ENCODE measurements around the gene HMCES. TPM values are rescaled to one million over a fixed set of nuclear protein-coding genes. Genes with fewer than 3 reads are reported as not detected.

Gene HMCES
- total and polyA plus RNA-seq, 2 of the 13 experiments (the other 11 are each of a cell fraction or from before 2014, with no cell fraction given) = 16.1 to 37.5 TPM

DNA sequence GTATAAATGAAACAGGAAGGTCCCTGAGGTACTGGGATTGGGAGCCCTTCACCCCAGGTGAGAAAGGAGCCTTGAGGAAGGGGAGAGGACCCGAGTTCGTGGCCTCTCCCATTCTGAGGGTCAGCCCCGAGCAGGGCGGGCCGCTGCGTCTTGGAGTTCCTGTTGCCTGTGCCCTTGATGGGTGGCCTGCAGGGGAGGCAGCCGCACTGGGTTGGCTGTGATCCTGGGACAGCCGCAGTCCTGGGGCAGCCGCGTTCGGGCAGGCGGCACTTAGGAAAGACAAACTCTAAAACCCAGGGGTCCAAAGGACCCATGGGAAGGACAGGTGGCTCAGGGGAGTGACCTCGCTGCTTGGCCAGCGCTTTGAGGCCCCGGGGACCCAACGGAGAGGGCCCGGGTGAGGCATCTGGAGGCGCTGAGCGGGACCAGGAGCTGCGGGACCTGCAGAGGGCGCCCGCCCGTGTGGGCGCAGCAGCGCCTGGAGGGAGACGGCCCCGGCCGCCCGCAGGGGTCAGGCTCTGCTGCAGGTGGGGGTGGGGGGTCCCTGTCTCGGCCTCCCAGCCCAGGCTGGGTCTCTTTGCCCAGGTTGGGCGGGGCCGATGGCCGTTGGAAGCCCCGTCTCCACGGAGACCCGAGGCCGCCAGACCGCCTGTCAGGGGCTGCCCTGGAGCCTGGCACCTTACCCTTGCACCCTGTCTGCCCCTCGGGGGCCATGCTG is 65.1 kb downstream of the HMCES start (continued):
- TF ChIP-seq ZNF556 (CRISPR knock-in tag; IDR thresholded peaks at IDR 0.05; ENCODE audit: borderline replicate concordance) (no peak), TEAD3 (CRISPR knock-in tag; optimal IDR thresholded peaks at IDR 0.05; ENCODE audit: borderline replicate concordance) (no peak), SYNCRIP (IDR thresholded peaks at IDR 0.05; ENCODE audit: insufficient read depth, low read depth, low read length) (no peak), ZIK1 (CRISPR knock-in tag; IDR thresholded peaks at IDR 0.05; ENCODE audit: borderline replicate concordance, low read depth) (no peak), ISX (CRISPR knock-in tag; conservative IDR thresholded peaks at IDR 0.05) (no peak), SP1 (IDR thresholded peaks at IDR 0.05) (no peak), SP1 (CRISPR knock-in tag; IDR thresholded peaks at IDR 0.05) (no peak), ASH2L (IDR thresholded peaks at IDR 0.05; ENCODE audit: insufficient read length, low read depth, low read length) (peak; percentile 25), FOXM1 (CRISPR knock-in tag; IDR thresholded peaks at IDR 0.05) (no peak), TBX3 (IDR thresholded peaks at IDR 0.05; ENCODE audit: borderline replicate concordance) (no peak), HMGA1 (CRISPR knock-in tag; conservative IDR thresholded peaks at IDR 0.05) (no peak)
- TF ChIP-seq, protein P1, sequence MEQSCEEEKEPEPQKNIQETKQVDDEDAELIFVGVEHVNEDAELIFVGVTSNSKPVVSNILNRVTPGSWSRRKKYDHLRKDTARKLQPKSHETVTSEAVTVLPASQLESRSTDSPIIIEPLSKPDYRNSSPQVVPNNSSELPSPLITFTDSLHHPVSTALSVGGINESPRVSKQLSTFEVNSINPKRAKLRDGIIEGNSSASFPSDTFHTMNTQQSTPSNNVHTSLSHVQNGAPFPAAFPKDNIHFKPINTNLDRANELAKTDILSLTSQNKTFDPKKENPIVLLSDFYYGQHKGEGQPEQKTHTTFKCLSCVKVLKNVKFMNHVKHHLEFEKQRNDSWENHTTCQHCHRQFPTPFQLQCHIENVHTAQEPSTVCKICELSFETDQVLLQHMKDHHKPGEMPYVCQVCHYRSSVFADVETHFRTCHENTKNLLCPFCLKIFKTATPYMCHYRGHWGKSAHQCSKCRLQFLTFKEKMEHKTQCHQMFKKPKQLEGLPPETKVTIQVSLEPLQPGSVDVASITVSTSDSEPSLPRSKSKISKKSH (CRISPR knock-in tag; IDR thresholded peaks at IDR 0.05; ENCODE audit: borderline replicate concordance) = no peak
- TF ChIP-seq, protein P2, sequence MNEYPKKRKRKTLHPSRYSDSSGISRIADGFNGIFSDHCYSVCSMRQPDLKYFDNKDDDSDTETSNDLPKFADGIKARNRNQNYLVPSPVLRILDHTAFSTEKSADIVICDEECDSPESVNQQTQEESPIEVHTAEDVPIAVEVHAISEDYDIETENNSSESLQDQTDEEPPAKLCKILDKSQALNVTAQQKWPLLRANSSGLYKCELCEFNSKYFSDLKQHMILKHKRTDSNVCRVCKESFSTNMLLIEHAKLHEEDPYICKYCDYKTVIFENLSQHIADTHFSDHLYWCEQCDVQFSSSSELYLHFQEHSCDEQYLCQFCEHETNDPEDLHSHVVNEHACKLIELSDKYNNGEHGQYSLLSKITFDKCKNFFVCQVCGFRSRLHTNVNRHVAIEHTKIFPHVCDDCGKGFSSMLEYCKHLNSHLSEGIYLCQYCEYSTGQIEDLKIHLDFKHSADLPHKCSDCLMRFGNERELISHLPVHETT (CRISPR knock-in tag; conservative IDR thresholded peaks at IDR 0.05) = no peak
- TF ChIP-seq, protein P3, sequence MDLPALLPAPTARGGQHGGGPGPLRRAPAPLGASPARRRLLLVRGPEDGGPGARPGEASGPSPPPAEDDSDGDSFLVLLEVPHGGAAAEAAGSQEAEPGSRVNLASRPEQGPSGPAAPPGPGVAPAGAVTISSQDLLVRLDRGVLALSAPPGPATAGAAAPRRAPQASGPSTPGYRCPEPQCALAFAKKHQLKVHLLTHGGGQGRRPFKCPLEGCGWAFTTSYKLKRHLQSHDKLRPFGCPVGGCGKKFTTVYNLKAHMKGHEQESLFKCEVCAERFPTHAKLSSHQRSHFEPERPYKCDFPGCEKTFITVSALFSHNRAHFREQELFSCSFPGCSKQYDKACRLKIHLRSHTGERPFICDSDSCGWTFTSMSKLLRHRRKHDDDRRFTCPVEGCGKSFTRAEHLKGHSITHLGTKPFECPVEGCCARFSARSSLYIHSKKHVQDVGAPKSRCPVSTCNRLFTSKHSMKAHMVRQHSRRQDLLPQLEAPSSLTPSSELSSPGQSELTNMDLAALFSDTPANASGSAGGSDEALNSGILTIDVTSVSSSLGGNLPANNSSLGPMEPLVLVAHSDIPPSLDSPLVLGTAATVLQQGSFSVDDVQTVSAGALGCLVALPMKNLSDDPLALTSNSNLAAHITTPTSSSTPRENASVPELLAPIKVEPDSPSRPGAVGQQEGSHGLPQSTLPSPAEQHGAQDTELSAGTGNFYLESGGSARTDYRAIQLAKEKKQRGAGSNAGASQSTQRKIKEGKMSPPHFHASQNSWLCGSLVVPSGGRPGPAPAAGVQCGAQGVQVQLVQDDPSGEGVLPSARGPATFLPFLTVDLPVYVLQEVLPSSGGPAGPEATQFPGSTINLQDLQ (CRISPR knock-in tag; IDR thresholded peaks at IDR 0.05) = no peak
- TF ChIP-seq, protein P4, sequence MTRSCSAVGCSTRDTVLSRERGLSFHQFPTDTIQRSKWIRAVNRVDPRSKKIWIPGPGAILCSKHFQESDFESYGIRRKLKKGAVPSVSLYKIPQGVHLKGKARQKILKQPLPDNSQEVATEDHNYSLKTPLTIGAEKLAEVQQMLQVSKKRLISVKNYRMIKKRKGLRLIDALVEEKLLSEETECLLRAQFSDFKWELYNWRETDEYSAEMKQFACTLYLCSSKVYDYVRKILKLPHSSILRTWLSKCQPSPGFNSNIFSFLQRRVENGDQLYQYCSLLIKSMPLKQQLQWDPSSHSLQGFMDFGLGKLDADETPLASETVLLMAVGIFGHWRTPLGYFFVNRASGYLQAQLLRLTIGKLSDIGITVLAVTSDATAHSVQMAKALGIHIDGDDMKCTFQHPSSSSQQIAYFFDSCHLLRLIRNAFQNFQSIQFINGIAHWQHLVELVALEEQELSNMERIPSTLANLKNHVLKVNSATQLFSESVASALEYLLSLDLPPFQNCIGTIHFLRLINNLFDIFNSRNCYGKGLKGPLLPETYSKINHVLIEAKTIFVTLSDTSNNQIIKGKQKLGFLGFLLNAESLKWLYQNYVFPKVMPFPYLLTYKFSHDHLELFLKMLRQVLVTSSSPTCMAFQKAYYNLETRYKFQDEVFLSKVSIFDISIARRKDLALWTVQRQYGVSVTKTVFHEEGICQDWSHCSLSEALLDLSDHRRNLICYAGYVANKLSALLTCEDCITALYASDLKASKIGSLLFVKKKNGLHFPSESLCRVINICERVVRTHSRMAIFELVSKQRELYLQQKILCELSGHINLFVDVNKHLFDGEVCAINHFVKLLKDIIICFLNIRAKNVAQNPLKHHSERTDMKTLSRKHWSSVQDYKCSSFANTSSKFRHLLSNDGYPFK (CRISPR knock-in tag; IDR thresholded peaks at IDR 0.05; ENCODE audit: borderline replicate concordance) = no peak
- TF ChIP-seq, protein P5, sequence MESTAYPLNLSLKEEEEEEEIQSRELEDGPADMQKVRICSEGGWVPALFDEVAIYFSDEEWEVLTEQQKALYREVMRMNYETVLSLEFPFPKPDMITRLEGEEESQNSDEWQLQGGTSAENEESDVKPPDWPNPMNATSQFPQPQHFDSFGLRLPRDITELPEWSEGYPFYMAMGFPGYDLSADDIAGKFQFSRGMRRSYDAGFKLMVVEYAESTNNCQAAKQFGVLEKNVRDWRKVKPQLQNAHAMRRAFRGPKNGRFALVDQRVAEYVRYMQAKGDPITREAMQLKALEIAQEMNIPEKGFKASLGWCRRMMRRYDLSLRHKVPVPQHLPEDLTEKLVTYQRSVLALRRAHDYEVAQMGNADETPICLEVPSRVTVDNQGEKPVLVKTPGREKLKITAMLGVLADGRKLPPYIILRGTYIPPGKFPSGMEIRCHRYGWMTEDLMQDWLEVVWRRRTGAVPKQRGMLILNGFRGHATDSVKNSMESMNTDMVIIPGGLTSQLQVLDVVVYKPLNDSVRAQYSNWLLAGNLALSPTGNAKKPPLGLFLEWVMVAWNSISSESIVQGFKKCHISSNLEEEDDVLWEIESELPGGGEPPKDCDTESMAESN (CRISPR knock-in tag; conservative IDR thresholded peaks at IDR 0.05) = no peak
- TF ChIP-seq, protein P6, sequence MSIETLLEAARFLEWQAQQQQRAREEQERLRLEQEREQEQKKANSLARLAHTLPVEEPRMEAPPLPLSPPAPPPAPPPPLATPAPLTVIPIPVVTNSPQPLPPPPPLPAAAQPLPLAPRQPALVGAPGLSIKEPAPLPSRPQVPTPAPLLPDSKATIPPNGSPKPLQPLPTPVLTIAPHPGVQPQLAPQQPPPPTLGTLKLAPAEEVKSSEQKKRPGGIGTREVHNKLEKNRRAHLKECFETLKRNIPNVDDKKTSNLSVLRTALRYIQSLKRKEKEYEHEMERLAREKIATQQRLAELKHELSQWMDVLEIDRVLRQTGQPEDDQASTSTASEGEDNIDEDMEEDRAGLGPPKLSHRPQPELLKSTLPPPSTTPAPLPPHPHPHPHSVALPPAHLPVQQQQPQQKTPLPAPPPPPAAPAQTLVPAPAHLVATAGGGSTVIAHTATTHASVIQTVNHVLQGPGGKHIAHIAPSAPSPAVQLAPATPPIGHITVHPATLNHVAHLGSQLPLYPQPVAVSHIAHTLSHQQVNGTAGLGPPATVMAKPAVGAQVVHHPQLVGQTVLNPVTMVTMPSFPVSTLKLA (IDR thresholded peaks at IDR 0.05) = no peak
